Left forelimb (tissue), 1 donor: Measurements from ENCODE around the gene ZNF219.

Source experiments
- DNase-seq: peaks from one replicate; pipeline ENCODE4 v3.0.0-alpha.2; 2018; ENCODE audit warnings: low spot score

ZNF219 gene

GRCh38 chr14:21098076-21098891 lies at the start of gene ZNF219:
TSS of gene ZNF219 (minus strand) at chr14:21098655. CDS start at chr14:21093591, 5,064 bp downstream.
- DNase-seq: no peak

DNA sequence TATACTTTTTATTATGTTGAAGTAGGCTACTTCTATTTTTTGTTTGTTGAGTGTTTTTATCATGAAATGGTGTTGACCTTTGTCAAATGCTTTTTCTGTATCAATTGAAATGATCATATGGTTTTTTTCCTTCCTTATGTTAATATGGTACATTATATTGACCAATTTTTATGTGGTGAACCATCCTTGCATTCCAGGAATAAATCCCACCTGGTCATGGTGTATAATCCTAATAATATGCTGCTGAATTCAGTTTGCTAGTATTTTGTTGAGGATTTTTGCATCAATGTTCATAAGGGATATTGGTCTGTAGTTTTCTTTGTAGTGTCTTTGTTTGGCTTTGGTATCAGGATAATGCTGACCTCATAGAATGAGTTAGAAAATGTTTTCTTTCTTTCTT lies 47.0 kb upstream of the ZNF219 start:
- DNase-seq: no peak

GRCh38 chr14:21142357-21142756 lies 43.9 kb upstream of the ZNF219 start:
- no peak for DNase-seq

- no peak for DNase-seq
Observed at GRCh38 chr14:21136024-21136423, 37.6 kb upstream of the ZNF219 start.

GRCh38 chr14:21133901-21134300 lies 35.4 kb upstream of the ZNF219 start:
- DNase-seq: no peak

DNA sequence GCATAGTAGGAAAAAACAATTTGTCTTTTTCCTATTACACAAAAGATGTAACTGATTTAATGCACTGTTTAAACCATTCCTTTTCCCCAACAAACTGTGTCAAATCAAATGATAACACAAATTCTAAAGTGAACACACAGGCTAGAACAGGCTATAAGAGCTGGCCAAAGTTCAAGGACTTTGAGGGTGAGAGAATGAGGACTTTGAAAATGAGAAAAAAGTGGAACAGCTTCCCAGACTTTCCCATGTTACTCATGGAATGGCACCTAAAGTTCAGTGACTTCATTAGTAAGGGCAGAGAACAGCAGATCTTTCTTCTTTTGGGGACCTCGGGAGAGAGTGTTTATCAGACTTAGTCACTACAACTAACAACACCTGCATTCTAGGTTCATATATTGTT lies 25.0 kb upstream of the ZNF219 start:
- DNase-seq: no peak

DNA sequence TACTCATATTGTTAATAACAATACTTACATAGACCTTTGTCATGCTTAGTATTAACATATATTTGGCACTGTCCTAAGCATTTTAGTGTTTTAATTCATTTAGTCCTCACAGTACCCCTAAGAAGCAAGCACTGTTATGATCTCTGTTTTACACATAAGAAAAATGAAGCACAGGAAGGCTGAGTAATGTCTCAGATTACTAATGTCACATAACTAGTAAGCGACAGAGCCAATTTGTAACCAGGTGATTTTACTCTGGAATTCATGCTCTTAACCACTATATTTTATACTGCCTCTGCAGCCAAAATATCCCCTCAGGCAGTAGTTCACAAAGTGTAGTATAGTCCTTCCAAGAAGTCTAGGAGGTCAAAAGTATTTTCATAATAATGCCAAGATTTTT lies 22.7 kb upstream of the ZNF219 start:
- DNase-seq: no peak

DNA sequence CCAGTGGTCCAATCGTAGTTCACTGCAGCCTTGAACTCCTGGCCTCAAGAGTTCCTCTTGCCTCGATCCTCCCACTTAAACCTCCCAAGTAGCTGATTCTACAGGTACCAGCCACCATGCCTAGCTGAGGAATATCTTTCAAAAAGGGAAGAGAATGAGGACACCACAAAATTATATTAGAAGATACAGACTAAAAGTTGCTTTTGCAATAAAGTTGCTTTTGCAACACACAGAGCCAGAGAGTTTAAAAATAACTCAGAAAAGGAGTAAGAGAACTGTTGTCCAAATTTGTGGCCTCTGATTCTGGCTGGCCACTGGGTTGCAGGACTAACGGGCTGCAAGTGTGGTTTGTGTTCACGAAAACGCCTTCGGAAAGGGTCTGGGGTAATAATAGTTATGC lies 22.2 kb upstream of the ZNF219 start:
- DNase-seq: no peak

DNA sequence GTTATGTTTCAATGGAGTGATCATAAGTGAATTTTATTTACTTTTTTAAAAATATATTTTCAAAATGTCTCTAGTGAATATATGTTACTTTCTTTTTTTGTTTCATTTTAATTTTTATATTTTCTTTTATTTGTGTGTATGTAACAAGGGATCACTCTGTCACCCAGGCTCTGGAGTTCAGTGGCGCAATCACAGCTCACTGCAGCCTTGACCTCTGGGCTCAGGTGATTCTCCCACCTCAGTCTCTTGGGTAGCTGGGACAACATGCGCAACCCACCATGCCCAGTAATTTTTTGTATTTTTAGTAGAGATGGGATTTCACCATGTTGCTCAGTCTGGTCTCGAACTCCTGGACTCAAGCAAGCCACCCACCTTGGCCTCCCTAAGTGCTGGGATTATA lies 20.5 kb upstream of the ZNF219 start:
- DNase-seq: no peak

- DNase-seq: no peak
Observed at GRCh38 chr14:21113369-21113768, 14.9 kb upstream of the ZNF219 start.

DNA sequence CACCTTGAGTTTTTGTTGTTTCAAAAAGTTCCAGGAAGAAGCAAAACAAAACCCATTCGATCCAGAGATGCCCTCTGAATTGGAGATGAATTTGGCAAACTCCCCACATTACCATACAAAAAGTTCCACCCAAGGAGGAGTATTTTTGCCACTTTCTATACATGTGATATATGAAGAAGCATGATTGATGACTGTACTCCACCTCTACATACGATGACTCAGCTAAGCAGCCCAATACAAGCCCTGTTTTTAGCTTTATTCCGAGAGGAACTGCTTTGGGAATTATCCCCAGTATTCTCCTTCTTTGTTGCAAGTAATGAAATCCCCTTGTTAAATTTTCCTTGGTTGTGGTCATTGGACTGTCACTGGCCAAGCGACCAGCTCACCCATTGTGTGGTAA lies 13.8 kb upstream of the ZNF219 start:
- DNase-seq: no peak

DNA sequence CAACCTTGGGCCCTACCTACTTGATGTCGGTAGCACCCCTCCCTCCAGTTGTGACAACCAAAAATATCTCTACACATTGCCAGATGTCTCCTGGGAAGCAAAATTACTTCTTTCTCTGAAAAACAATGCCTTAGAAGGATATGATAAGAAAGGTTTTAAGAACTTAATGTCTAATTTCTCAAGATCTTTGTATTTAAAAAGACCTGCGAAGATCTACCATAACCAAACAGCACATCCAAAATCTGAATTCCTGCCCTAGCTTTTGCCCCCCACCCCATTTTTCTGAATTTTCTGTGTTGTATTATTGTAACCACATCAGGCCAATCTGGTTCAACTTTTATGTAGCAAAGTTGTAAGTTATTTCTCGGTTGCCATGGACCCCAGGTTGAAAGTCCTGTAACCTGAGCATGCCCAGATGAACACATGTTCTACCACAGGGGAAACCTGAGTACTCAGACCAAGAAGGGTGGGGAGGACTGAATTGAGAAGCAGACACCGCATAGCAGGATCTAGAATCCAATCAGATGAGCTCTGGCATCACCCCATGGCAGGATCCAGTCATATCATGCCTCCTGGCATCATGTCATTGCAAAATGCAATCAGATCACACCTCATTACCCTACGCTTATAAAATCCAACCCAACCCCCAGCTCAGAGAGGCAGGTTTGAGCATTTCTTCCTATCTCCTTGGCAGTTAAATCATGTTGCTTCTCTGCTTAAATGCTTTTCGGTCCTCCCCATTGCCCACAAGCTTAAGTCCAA lies 11.1 kb upstream of the ZNF219 start:
- DNase-seq: no peak

- DNase-seq: no peak
Observed at GRCh38 chr14:21108791-21109190, 10.3 kb upstream of the ZNF219 start.

DNA sequence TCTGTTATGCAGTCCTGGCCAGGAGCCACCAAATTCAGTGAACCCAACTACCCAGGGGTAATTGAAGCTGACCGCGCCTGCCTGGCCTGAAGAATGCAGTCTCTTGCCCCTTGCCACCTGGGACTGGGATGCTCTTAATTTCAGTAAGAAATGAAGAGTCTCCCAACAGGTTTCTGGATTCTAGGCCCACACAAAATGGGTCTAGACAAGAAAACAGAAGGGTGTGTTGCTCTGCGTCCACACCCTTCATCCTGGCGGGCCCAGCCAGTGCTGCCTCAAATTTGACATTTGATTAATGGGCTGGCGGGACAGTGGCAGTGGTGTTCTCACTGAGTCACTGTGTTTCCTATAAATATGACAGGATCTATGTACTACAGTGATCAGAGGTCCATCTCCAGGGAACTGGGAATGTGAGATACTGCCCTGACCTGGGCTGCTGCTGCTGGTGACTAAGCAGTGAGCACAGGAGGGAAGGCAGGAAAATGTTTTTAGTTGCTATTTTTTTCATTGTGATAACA lies 8.9 kb upstream of the ZNF219 start:
- DNase-seq: no peak

- DNase-seq: no peak
Observed at GRCh38 chr14:21106498-21107282, 8.2 kb upstream of the ZNF219 start.

GRCh38 chr14:21106176-21106497 lies 7.7 kb upstream of the ZNF219 start:
- DNase-seq: no peak

GRCh38 chr14:21105095-21105494 lies 6.6 kb upstream of the ZNF219 start:
- no peak for DNase-seq

GRCh38 chr14:21104448-21105060 lies 6.1 kb upstream of the ZNF219 start:
- DNase-seq: no peak

GRCh38 chr14:21103710-21104447 lies 5.4 kb upstream of the ZNF219 start:
- DNase-seq: peak; percentile 96

GRCh38 chr14:21103411-21103709 lies 4.9 kb upstream of the ZNF219 start:
- DNase-seq: no peak
